Measurements from ENCODE around the gene GJB2.

GJB2 gene

DNA sequence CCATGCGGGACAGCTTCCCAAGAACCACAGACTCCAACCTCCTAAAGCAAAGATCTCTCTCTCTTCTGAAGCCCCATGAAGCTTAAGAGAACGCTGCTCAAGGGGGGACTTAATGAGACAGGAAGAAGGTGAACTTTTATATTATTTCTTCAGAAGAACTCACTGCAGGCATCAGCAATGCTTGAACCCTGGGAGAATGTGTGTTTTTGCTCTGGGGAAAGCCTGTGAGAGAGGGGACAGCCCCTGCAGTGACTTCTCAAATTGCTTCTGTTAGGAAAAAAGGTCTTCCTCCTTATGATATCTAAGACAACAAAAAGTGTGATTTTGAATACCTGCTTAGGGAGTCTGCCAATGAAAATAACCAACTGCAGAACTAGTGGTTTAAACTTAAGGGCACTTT lies 54.9 kb downstream of the GJB2 start:
- no peak for DNase-seq
